AG09309 (cell line): Measurements from ENCODE around the gene ETF1.

Source experiments
- DNase-seq: peaks from one replicate; pipeline ENCODE4 v3.0.0-alpha.2; 2010; ENCODE audit warnings: low read depth
- H3K4me3 ChIP-seq: 2 replicates; pipeline ENCODE4 v1.5.1; 2011; ENCODE audit warnings: mild to moderate bottlenecking, low read depth, low read length, moderate library complexity; ENCODE audit not compliant: control insufficient read depth
- TF ChIP-seq, protein P1 (sequence below): IDR thresholded peaks from 2 replicates; pipeline ENCODE4 v1.5.1; 2011; ENCODE audit warnings: mild to moderate bottlenecking, low read depth, low read length, inconsistent platforms; ENCODE audit not compliant: insufficient read depth, control insufficient read depth; ENCODE audit errors: missing control alignments

Gene ETF1

DNA sequence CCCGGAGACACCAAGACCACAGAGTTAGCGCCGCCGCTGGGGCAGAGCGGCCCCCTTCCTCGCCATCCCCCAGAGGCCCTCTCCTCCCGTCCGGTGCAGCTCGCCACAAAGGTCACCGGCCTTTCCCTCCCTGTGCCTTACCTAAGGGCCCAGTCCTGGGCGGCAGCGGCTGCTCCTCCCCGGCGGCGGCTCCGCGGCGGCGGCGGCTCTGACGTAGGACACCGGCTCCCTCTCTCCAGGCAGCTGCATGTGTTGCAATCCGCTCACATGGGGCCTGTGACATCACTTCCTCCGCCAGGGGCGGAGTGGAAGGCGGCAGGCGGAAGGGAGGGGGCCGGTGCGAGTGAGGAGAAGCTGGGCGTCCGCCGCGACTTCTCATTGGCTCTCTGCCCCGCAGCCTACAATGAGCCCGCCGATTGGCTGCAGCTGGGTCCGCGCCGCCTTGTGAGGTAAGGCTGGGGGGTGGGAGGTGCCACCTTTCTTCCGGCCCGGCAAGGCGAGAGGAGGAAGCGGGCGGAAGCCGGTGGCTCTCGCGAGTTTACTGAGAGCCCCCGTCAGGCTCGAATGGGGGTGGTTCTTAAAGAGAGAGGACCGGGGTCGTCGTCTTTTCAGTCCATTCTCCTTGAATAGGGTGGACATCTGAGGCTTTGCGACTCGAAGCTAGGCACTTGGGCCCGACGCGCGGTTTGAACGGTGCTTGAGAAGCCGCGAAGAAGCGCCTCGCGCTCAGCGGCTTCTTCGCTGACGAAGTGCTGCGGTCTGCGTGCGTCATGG is at the start of gene ETF1:
TSS of gene ETF1 (minus strand) at position 281 of the 774 bp plus-strand sequence. CDS start 318 bp downstream, outside the sequence.
- TF ChIP-seq, protein P1, sequence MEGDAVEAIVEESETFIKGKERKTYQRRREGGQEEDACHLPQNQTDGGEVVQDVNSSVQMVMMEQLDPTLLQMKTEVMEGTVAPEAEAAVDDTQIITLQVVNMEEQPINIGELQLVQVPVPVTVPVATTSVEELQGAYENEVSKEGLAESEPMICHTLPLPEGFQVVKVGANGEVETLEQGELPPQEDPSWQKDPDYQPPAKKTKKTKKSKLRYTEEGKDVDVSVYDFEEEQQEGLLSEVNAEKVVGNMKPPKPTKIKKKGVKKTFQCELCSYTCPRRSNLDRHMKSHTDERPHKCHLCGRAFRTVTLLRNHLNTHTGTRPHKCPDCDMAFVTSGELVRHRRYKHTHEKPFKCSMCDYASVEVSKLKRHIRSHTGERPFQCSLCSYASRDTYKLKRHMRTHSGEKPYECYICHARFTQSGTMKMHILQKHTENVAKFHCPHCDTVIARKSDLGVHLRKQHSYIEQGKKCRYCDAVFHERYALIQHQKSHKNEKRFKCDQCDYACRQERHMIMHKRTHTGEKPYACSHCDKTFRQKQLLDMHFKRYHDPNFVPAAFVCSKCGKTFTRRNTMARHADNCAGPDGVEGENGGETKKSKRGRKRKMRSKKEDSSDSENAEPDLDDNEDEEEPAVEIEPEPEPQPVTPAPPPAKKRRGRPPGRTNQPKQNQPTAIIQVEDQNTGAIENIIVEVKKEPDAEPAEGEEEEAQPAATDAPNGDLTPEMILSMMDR: no peak
- H3K4me3 ChIP-seq: peak within 1 kb of the TSS; percentile 91
- DNase-seq: peak; percentile 98

DNA sequence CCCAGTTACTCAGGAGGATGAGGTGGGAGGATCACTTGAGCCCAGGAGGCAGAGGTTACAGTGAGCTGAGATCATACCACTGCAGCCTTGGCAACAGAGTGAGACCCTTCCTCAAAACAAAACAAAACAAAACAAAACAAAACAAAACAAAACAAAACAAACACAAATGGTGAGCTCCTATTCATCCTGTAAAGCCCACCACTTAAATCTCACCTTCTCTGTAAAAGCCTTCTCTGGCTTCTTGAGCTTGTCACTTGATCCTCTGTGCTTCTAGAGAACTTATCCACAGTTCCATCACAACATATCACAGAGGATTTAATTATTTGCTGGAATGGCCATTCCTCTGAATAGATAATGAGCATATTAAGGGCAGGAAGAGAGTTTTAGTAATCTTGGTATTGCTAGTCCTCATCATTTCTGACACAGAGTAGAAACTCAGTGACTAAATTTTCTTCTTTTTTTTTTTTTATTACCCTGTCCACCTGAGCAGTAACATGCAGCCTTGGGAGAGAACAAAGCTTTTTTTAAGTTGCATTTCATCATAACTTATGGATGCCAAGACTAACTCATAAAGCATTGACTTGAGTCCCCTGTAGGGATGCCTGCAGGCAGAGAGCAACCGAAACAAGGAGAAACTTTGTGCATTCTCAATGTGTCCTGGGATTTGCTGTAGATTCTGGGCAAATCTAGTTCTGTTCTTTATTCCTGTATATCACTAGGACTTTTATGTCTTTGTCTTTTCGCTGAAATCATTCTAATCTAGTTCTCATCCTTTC is 45.2 kb upstream of the ETF1 start:
- no peak for DNase-seq
- TF ChIP-seq, protein P1: no peak

DNA sequence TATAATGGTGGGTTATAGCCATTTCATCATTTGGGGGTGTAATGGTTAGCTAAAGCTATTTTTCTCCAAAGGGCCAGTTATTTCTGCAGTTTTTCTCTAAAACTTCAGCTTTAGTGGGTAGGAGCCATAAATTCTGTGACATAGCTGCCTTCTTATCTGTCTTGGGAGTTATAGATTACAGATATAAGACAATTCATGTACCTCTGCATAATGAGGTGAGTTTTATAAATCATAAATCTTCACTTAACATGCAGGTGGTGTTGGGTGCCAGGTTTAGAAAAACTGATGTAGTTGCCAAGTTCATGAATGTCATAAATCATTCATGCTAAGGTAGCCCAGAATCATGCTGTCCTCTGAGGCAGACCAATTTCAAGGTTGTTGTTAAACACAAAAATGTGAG is 42.1 kb upstream of the ETF1 start:
- no peak overlapping the region for H3K4me3 ChIP-seq
- TF ChIP-seq, protein P1: no peak
- no peak for DNase-seq

More for the DNA sequence above, 45.2 kb upstream of the ETF1 start:
- no peak overlapping the region for H3K4me3 ChIP-seq

DNA sequence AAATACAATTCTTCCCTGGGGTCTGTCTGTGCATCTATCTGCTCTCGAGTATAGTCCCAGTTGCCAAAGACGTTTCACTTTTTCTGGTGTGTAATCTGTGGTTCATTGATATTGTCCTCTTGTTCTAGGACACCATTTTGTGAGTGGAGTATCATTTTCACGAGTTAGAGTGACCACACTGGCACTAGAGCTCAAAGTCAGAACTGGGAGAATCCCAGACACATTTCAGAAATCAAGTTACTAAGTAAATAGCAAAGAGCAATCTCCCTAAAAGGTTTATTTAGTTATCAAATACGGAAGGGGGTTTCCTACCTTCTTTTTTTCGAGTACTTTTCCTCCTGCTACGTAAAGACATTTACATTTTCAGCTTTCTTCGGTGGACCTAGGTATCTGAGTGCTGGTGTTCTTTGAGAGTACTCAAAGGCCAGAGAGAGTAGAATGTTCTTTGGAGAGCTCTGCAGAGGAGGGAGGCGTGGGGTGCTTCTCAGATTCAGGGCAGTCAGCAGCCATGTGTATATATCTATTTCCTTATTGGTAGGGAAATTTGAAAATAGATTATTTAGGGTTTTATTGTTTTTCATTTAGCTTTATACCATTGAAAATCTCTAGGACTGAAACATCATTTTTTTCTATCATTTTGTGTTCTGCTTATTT is 41.1 kb upstream of the ETF1 start:
- DNase-seq: no peak
- TF ChIP-seq, protein P1: no peak
- no peak overlapping the region for H3K4me3 ChIP-seq

DNA sequence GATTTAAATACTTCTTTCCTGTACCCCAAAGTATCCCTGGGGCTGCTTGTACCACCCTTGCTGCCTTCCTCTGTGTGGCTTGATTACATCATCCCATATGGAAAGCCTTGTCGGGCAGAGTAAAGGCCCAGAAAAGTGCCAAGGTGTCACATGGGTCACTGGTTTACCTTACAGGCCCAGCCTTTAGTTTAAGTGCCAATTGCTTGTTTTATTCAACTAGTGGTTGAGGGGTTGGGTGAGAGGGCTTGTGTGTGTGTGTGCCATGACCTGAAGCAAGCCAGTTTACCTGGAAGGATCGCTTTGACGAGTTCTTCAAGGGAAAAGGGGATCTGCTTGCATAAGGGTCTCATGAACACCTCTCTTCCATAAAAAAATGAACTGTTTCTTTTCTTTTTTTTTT is 39.9 kb upstream of the ETF1 start:
- no peak for DNase-seq
- TF ChIP-seq, protein P1: no peak
- H3K4me3 ChIP-seq: no peak overlapping the region

DNA sequence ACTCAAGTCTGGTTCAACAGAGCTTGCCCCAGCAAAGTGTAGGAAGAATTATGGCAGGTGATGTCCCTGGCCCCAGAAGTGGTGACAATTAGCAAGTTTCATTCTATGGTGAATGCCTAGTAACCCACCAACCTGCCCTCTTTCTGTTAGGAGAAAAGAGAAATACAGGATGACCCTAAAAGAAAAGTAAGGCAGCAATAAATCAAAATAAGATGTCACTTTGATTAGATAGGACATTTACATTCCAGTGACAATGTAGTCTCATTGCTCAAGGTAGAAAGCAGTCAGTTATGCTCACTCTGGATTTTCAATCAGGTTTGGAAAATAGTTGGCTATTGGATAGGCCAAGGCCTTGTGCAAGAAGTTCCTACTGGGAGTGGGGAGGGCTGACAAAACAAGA is 37.7 kb upstream of the ETF1 start:
- TF ChIP-seq, protein P1: no peak
- H3K4me3 ChIP-seq: no peak overlapping the region
- DNase-seq: no peak
